K562 (cell line): ENCODE data around the gene FYTTD1. TPM values are rescaled to one million over a fixed set of nuclear protein-coding genes. Genes with fewer than 3 reads are reported as not detected.

Experiments
- ATAC-seq: fragments of 200-7000 bp; cut with Tn5 transposase; 3 replicates; pipeline ENCODE4 v1.9.1; 2020; ENCODE audit warnings: moderate library complexity
- BruUV-seq: library from RNA; stranded (reverse); fragments of 400-500 nt; replicated peaks from 2 replicates; lab custom pipeline; 2021; lab: Mats Ljungman, UMichigan
- CTCF ChIA-PET: fragments of 300-600 bp; formaldehyde crosslinking; extraction: SDS; loops from one replicate; lab custom pipeline; 2021; ENCODE audit warnings: low intra/inter-chr PET ratio; lab: Yijun Ruan, JAX
- POLR2A ChIA-PET: fragments of 300-600, 350-650 bp; sonication (Branson Sonifier 250); formaldehyde crosslinking; extraction: SDS; loops from one replicate; lab custom pipeline; 2021; ENCODE audit warnings: antibody characterized with exemption, inconsistent platforms; lab: Yijun Ruan, JAX
- DNase-seq, 4 experiments: peaks; one replicate each; pipeline versions ENCODE4 v3.0.0 to v3.0.0-alpha.2; 2011 to 2018; ENCODE audit warnings: low spot score in 3 of 4, mixed read lengths in 3 of 4; ENCODE audit errors: extremely low read depth in 1 of 4
- FAIRE-seq: peaks from 2 replicates; lab custom pipeline; 2011; peaks lifted over from hg19 to GRCh38; lab: Jason Lieb, UNC
- H2AFZ ChIP-seq: 2 replicates; pipeline ENCODE4 v1.6.0; 2011; ENCODE audit warnings: low read depth, low read length, control low read depth, inconsistent platforms
- H3K27ac ChIP-seq: fragments of 200-600 bp; 3 replicates; pipeline ENCODE4 v1.8.0; 2011; ENCODE audit warnings: low read depth, mild to moderate bottlenecking, control low read depth, inconsistent platforms, low read length, moderate library complexity, mixed read lengths; ENCODE audit errors: extremely low read depth
- H3K27me3 ChIP-seq, 2 experiments: fragments of 300-600 bp in 1 of 2; 2 replicates in 1 of 2; 3 replicates in 1 of 2; pipeline versions ENCODE4 v1.6.0 to v1.8.0; 2011; ENCODE audit warnings: inconsistent platforms in 2 of 2, low read length in 2 of 2, mild to moderate bottlenecking in 1 of 2, mixed read lengths in 1 of 2, moderate library complexity in 1 of 2; ENCODE audit not compliant: control insufficient read depth in 2 of 2, insufficient read depth in 2 of 2
- H3K36me3 ChIP-seq: fragments of 300-600 bp; 3 replicates; pipeline ENCODE4 v1.8.0; 2011; ENCODE audit warnings: mild to moderate bottlenecking, low read length, inconsistent platforms; ENCODE audit not compliant: control insufficient read depth, insufficient read depth
- H3K4me1 ChIP-seq, 2 experiments: fragments of 200-600 bp in 1 of 2; replicated peaks in 1 of 2; 2 replicates in 1 of 2; 3 replicates in 1 of 2; pipeline versions ENCODE4 v1.5.1 to v1.8.0; 2011; ENCODE audit warnings: inconsistent platforms in 2 of 2, low read length in 2 of 2, mild to moderate bottlenecking in 1 of 2, mixed read lengths in 1 of 2, moderate library complexity in 1 of 2; ENCODE audit not compliant: control insufficient read depth in 2 of 2, insufficient read depth in 2 of 2
- H3K4me2 ChIP-seq: 2 replicates; pipeline ENCODE4 v1.6.1; 2011; ENCODE audit warnings: low read length, control low read depth, inconsistent platforms, mixed read lengths; ENCODE audit not compliant: insufficient read depth
- H3K4me3 ChIP-seq: fragments of 200-600 bp; sonication (generic), shearing (Covaris generic); 2 replicates; pipeline ENCODE4 v1.5.1; 2016; ENCODE audit warnings: control low read depth, inconsistent platforms
- H3K79me2 ChIP-seq: fragments of 200-600 bp; 3 replicates; pipeline ENCODE4 v1.8.0; 2011; ENCODE audit warnings: low read length, inconsistent platforms; ENCODE audit not compliant: control insufficient read depth, insufficient read depth
- H3K9ac ChIP-seq, 2 experiments: 2 replicates each; pipeline versions ENCODE4 v1.6.0 to v1.6.1; 2011; ENCODE audit warnings: low read depth in 2 of 2, low read length in 2 of 2, control low read depth in 1 of 2, inconsistent platforms in 1 of 2, mild to moderate bottlenecking in 1 of 2, mixed read lengths in 1 of 2; ENCODE audit not compliant: insufficient read depth in 1 of 2
- H3K9me1 ChIP-seq: one replicate; pipeline ENCODE4 v1.6.0; 2011; ENCODE audit warnings: inconsistent platforms, mild to moderate bottlenecking, low read length, moderate library complexity; ENCODE audit not compliant: control insufficient read depth, insufficient read depth
- H3K9me3 ChIP-seq: replicated peaks from 2 replicates; pipeline ENCODE4 v1.5.1; 2011; ENCODE audit warnings: low read depth, low read length, inconsistent platforms; ENCODE audit not compliant: control insufficient read depth, insufficient read depth
- H4K20me1 ChIP-seq: replicated peaks from 2 replicates; pipeline ENCODE4 v1.6.1; 2011; ENCODE audit warnings: low read length, inconsistent platforms, mixed read lengths; ENCODE audit not compliant: control insufficient read depth, insufficient read depth
- CHD1 ChIP-seq: fragments of 200-600 bp; sonication (generic); IDR thresholded peaks from one replicate; pipeline ENCODE4 v1.6.1; 2012; ENCODE audit warnings: mild to moderate bottlenecking, moderate library complexity, low read length, inconsistent platforms
- E2F8 ChIP-seq: fragments of 450-650 bp; IDR thresholded peaks from 2 replicates; pipeline ENCODE4 v1.7.1; 2018; ENCODE audit warnings: mild to moderate bottlenecking, low read depth; ENCODE audit not compliant: partially characterized antibody
- EP300 ChIP-seq: IDR thresholded peaks from 2 replicates; pipeline ENCODE4 v1.6.1; 2012; ENCODE audit warnings: low read length, improper control_type of control experiment
- GABPA ChIP-seq: fragments of 200-800 bp; sonication (Bioruptor generic); conservative IDR thresholded peaks from 2 replicates; pipeline ENCODE4 v1.6.1; 2016; ENCODE audit warnings: low read depth, missing genetic modification characterization, missing compliant biosample characterization
- MCM2 ChIP-seq: fragments of 450-650 bp; IDR thresholded peaks from 2 replicates; pipeline ENCODE4 v1.6.1; 2017; ENCODE audit warnings: low read depth, mild to moderate bottlenecking
- NFE2L1 ChIP-seq: fragments of 450-650 bp; IDR thresholded peaks from 2 replicates; pipeline ENCODE4 v1.6.1; 2016; ENCODE audit warnings: missing genetic modification characterization, low read depth, mild to moderate bottlenecking, missing compliant biosample characterization, moderate library complexity, borderline replicate concordance
- RB1 ChIP-seq: fragments of 450-650 bp; IDR thresholded peaks from 2 replicates; pipeline ENCODE4 v1.6.1; 2017; ENCODE audit warnings: low read depth, mild to moderate bottlenecking
- ZBTB43 ChIP-seq: sonication (generic); formaldehyde crosslinking; IDR thresholded peaks from 2 replicates; pipeline ENCODE4 v1.8.0; 2023; ENCODE audit warnings: mild to moderate bottlenecking, missing genetic modification reagents
- ZNF511 ChIP-seq: sonication (generic); formaldehyde crosslinking; IDR thresholded peaks from 2 replicates; pipeline ENCODE4 v1.8.0; 2022; ENCODE audit warnings: mild to moderate bottlenecking, missing genetic modification reagents
- ZNF699 ChIP-seq: fragments of 250-450 bp; sonication (Bioruptor Pico); IDR thresholded peaks from 2 replicates; pipeline ENCODE4 v1.8.0; 2021; ENCODE audit warnings: mild to moderate bottlenecking, moderate library complexity; ENCODE audit not compliant: insufficient replicate concordance
- WGBS: fragments of 100-300 bp; shearing (Covaris generic); methylation state at CpG from one replicate; pipeline ENCODE4 v1.1.6; 2016; ENCODE audit warnings: low coverage, mixed read lengths; ENCODE audit not compliant: insufficient coverage; ENCODE audit errors: missing lambda C conversion rate; 5-methylcytosine and 5-hydroxymethylcytosine counted together
- in situ Hi-C: fragments of 300-500 bp; cut with MboI; formaldehyde crosslinking; loops from 4 replicates; pipeline ENCODE4 v1.15.0; 2018; ENCODE audit warnings: inconsistent platforms, mixed read lengths
- intact Hi-C: fragments of 100-400 bp; cut with micrococcal nuclease; formaldehyde crosslinking; loops from 2 replicates; pipeline ENCODE4 v1.14.2; 2022
- polyA plus RNA-seq, 8 experiments: library from polyadenylated mRNA; depleted of rRNA in 4 of 8; stranded (reverse) in 5 of 8; unstranded in 3 of 8; fragments of >200 nt; fragmentation: Nextera tagmentation in 2 of 8; fragmentation: Illumina TruSeq in 1 of 8; extraction: Ambion mirVana in 2 of 8; extraction: Trizol in 1 of 8; gene quantifications; 2 replicates each; pipeline versions ENCODE4 v1.2.1 to v1.2.3, GENCODE V29; 2011 to 2014; ENCODE audit warnings: inconsistent platforms in 1 of 8, missing spikeins in 1 of 8
- total RNA-seq, 7 experiments: library from RNA; depleted of rRNA in 6 of 7; stranded (reverse); fragments of >200 nt in 6 of 7; fragmentation: Illumina TruSeq in 2 of 7; extraction: Trizol in 2 of 7; gene quantifications; 2 replicates each; pipeline versions ENCODE4 v1.2.1 to v1.2.3, GENCODE V29; 2011 to 2021; ENCODE audit warnings: low replicate concordance in 1 of 7

Gene FYTTD1
- total and polyA plus RNA-seq, 9 of the 15 experiments (the other 6 are each of a cell fraction or from before 2014, with no cell fraction given): 35.7 to 106 (median 76.3) TPM

GRCh38 chr3:197756704-197757103, 7.0 kb downstream of the FYTTD1 start (continued):
- TF ChIP-seq ZNF511 (no peak), RB1 (no peak), NFE2L1 (tag) (no peak), E2F8 (no peak), GABPA (tag) (no peak), MCM2 (no peak), ZNF699 (CRISPR knock-in tag) (no peak), EP300 (no peak)

GRCh38 chr3:197758512-197758911, 8.8 kb downstream of the FYTTD1 start:
- no TSS peak for BruUV-seq
- Histone ChIP-seq H3K4me2 (no peak overlapping the region), H2AFZ (no peak overlapping the region), H3K9ac (no peak overlapping the region), H4K20me1 (no peaks in the 10 kb centered on the region), H3K79me2 (peaks cover 57% of the 10 kb centered on the region), H3K9me1 (no peaks in the 10 kb centered on the region), H3K4me1 (peaks cover 0 to 4% of the 10 kb centered on the region in 2 experiments; a peak in 3 of 5 replicates), H3K27me3 (no peaks in the 10 kb centered on the region), H3K27ac (no peak overlapping the region), H3K9me3 (no peaks in the 10 kb centered on the region; the same call in 1 of the 2 replicates), H3K36me3 (peaks cover 56% of the 10 kb centered on the region), H3K4me3 (no peak overlapping the region)
- intact Hi-C loops: no loop called here
- ChIA-PET POLR2A (no interaction called here), CTCF (no interaction called here)
- ATAC-seq (no peak), FAIRE-seq (no peak), DNase-seq (no peak)
- in situ Hi-C loops: no loop called here
- no peak for TF ChIP-seq ZBTB43 (CRISPR knock-in tag)
- TF ChIP-seq CHD1: no peak
- WGBS: 97% methylated on average over 4 of the region's 4 CpGs
